ENCODE measurements around the gene GAS6.

GAS6 gene

DNA sequence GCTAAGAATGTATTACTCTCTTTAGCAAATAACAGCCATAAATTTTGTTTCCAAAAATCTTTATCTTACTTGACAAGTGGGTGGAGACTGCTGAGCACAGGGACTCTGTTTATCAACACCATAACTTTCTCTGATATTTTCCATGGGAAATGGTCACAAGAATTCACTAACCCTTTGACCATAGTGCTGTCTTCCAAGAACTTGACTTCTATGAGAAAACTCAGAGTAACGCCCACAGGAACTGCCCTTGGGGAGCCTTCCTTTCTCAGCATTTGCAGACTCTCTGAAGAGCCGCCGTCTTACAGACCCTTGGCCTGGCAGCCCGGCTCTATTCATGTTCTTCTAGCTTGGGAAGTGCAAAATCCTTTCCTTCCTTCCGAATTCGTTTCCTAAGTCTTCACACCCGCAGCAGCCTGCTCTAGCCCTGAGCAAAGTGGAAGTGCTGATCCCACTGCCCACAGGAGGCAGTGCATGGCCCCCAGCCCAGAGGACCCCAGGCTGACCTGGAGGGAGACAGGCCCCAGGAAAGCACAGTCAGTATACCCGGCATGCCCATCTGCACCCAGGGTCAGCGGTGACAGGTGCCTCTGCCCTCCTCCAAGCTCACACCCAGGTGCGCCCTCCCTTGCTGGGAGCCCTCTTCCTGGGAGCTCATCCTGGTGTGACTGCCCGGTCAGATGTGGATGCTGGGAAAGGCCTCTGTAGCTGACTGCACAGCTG, 10.2 kb downstream of the GAS6 start:
- Histone ChIP-seq H3K4me1 (ENCODE audit: control insufficient read depth in 1 of 2, insufficient read depth in 2 of 2, low read length in 2 of 2) (peaks cover 85 to 91% of the 10 kb centered on the region in 2 donors), H3K9ac (ENCODE audit: low read depth in 1 of 2, low read length in 2 of 2) (peak overlapping the region in 1 of 2 donors; percentile 2), H3K4me3 (ENCODE audit: low read depth in 1 of 2, low read length in 2 of 2) (peak overlapping the region in 1 of 2 donors; percentile 41), H3K36me3 (ENCODE audit: control insufficient read depth in 1 of 2, insufficient read depth in 2 of 2, low read length in 2 of 2) (peaks cover 0 to 9% of the 10 kb centered on the region in 2 donors), H3K27ac (ENCODE audit: low read depth, low read length) (no peak overlapping the region), H3K27me3 (ENCODE audit: control insufficient read depth in 1 of 2, insufficient read depth in 2 of 2, low read length in 2 of 2) (no peaks in the 10 kb centered on the region), H3K9me3 (ENCODE audit: control insufficient read depth in 1 of 2, low read length in 2 of 2) (no peaks in the 10 kb centered on the region)

GRCh38 chr13:113852536-113853517, 11.0 kb downstream of the GAS6 start:
- peak overlapping the region in 1 of 2 donors; percentile 2 for H3K9ac ChIP-seq (ENCODE audit: low read depth in 1 of 2, low read length in 2 of 2)
- no peaks in the 10 kb centered on the region for H3K9me3 ChIP-seq (ENCODE audit: control insufficient read depth in 1 of 2, low read length in 2 of 2)
- H3K27ac ChIP-seq (ENCODE audit: low read depth, low read length) = no peak overlapping the region
- no peak overlapping the region for H3K4me3 ChIP-seq (ENCODE audit: low read depth in 1 of 2, low read length in 2 of 2)
- H3K36me3 ChIP-seq (ENCODE audit: control insufficient read depth in 1 of 2, insufficient read depth in 2 of 2, low read length in 2 of 2) = peaks cover 3% of the 10 kb centered on the region in 2 donors
- H3K27me3 ChIP-seq (ENCODE audit: control insufficient read depth in 1 of 2, insufficient read depth in 2 of 2, low read length in 2 of 2) = no peaks in the 10 kb centered on the region
- H3K4me1 ChIP-seq (ENCODE audit: control insufficient read depth in 1 of 2, insufficient read depth in 2 of 2, low read length in 2 of 2) = peaks cover 88 to 89% of the 10 kb centered on the region in 2 donors

DNA sequence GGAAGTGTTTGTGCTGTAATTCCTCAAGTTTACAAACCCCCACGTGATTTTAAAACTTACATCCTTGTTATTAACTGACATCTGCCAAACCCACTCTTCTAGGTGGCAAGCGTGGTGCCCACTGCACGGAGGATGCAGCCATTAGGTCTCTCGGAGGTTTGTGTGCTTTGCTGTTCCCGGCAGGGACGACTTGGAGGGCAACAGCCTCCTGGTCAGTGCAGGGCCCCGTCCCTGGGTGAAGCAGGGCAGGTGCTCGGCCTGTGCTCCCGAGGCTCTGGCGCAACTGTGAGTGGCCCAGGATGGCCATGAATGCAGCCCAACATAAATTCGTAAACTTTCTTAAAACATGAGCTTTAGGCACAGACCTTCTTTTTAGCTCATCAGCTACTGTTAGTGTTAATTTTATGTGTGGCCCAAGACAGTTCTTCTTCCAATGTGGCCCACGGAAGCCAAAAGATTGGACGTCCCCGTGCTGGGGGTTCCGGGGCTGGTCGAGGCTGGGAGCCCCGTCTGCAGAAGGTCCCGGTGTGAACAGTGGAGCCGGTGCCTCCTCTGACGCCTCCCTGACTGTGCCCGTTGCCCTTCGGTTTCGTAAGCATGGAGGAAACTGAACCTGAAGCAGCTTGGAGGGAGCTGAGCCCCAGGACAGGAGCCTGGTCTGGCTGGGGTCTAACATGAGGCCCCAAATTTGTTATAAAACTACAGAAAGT, 11.9 kb downstream of the GAS6 start:
- Histone ChIP-seq H3K36me3 (ENCODE audit: control insufficient read depth in 1 of 2, insufficient read depth in 2 of 2, low read length in 2 of 2) (peaks cover 5 to 10% of the 10 kb centered on the region in 2 donors), H3K9ac (ENCODE audit: low read depth in 1 of 2, low read length in 2 of 2) (no peak overlapping the region), H3K9me3 (ENCODE audit: control insufficient read depth in 1 of 2, low read length in 2 of 2) (no peaks in the 10 kb centered on the region), H3K27ac (ENCODE audit: low read depth, low read length) (no peak overlapping the region), H3K4me1 (ENCODE audit: control insufficient read depth in 1 of 2, insufficient read depth in 2 of 2, low read length in 2 of 2) (peaks cover 81% of the 10 kb centered on the region in 2 donors), H3K4me3 (ENCODE audit: low read depth in 1 of 2, low read length in 2 of 2) (no peak overlapping the region), H3K27me3 (ENCODE audit: control insufficient read depth in 1 of 2, insufficient read depth in 2 of 2, low read length in 2 of 2) (no peaks in the 10 kb centered on the region)

DNA sequence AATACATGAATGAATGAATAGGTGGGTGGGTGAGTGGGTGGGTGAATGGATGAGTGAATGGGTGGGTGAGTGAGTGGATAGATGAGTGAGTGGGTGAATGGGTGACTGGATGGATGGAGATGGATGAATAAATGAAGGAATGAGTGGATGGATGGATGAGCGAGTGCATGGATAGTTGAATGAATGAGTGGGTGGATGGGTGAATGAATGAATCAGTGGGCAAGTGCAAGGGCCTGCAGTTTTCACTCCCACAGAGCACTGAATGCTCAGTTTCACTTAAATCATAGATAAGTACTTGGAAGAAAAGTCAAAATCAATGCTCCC, 12.4 kb downstream of the GAS6 start:
- Histone ChIP-seq H3K4me3 (ENCODE audit: low read depth in 1 of 2, low read length in 2 of 2) (no peak overlapping the region), H3K36me3 (ENCODE audit: control insufficient read depth in 1 of 2, insufficient read depth in 2 of 2, low read length in 2 of 2) (peaks cover 11 to 13% of the 10 kb centered on the region in 2 donors), H3K27ac (ENCODE audit: low read depth, low read length) (no peak overlapping the region), H3K4me1 (ENCODE audit: control insufficient read depth in 1 of 2, insufficient read depth in 2 of 2, low read length in 2 of 2) (peaks cover 76% of the 10 kb centered on the region in 2 donors), H3K27me3 (ENCODE audit: control insufficient read depth in 1 of 2, insufficient read depth in 2 of 2, low read length in 2 of 2) (no peaks in the 10 kb centered on the region), H3K9ac (ENCODE audit: low read depth in 1 of 2, low read length in 2 of 2) (no peak overlapping the region), H3K9me3 (ENCODE audit: control insufficient read depth in 1 of 2, low read length in 2 of 2) (no peaks in the 10 kb centered on the region)

GRCh38 chr13:113850722-113851479, 13.0 kb downstream of the GAS6 start:
- Histone ChIP-seq H3K4me3 (ENCODE audit: low read depth in 1 of 2, low read length in 2 of 2) (no peak overlapping the region), H3K9me3 (ENCODE audit: control insufficient read depth in 1 of 2, low read length in 2 of 2) (no peaks in the 10 kb centered on the region), H3K27ac (ENCODE audit: low read depth, low read length) (no peak overlapping the region), H3K27me3 (ENCODE audit: control insufficient read depth in 1 of 2, insufficient read depth in 2 of 2, low read length in 2 of 2) (no peaks in the 10 kb centered on the region), H3K36me3 (ENCODE audit: control insufficient read depth in 1 of 2, insufficient read depth in 2 of 2, low read length in 2 of 2) (peaks cover 13 to 14% of the 10 kb centered on the region in 2 donors), H3K9ac (ENCODE audit: low read depth in 1 of 2, low read length in 2 of 2) (no peak overlapping the region), H3K4me1 (ENCODE audit: control insufficient read depth in 1 of 2, insufficient read depth in 2 of 2, low read length in 2 of 2) (peaks cover 72 to 74% of the 10 kb centered on the region in 2 donors)

- H3K9ac ChIP-seq (ENCODE audit: low read depth in 1 of 2, low read length in 2 of 2) = no peak overlapping the region
- H3K27me3 ChIP-seq (ENCODE audit: control insufficient read depth in 1 of 2, insufficient read depth in 2 of 2, low read length in 2 of 2) = no peaks in the 10 kb centered on the region
- peaks cover 13 to 18% of the 10 kb centered on the region in 2 donors for H3K36me3 ChIP-seq (ENCODE audit: control insufficient read depth in 1 of 2, insufficient read depth in 2 of 2, low read length in 2 of 2)
- H3K4me1 ChIP-seq (ENCODE audit: control insufficient read depth in 1 of 2, insufficient read depth in 2 of 2, low read length in 2 of 2) = peaks cover 69 to 74% of the 10 kb centered on the region in 2 donors
- H3K27ac ChIP-seq (ENCODE audit: low read depth, low read length) = no peak overlapping the region
- no peaks in the 10 kb centered on the region for H3K9me3 ChIP-seq (ENCODE audit: control insufficient read depth in 1 of 2, low read length in 2 of 2)
- no peak overlapping the region for H3K4me3 ChIP-seq (ENCODE audit: low read depth in 1 of 2, low read length in 2 of 2)
Observed at GRCh38 chr13:113849981-113850721, 13.7 kb downstream of the GAS6 start.

DNA sequence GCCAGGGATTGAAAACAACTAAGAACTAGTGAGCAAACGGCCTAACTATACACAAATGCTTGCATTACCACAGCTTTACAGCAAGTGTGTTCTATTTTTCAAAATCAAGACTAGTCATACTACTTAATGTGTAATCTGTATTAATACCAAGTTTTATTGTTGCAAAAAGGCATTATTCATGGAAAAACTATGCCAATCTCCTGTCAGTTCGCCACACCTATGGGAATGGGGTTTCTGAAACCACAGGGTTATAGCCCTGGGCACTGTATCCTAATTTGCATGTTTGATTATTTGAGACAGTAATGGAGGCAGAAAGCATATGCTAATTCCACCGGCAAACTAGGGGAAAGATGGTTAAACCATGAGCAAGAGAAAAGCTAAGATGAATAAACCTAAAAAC, 14.3 kb downstream of the GAS6 start:
- Histone ChIP-seq H3K36me3 (ENCODE audit: control insufficient read depth in 1 of 2, insufficient read depth in 2 of 2, low read length in 2 of 2) (peaks cover 13 to 22% of the 10 kb centered on the region in 2 donors), H3K9me3 (ENCODE audit: control insufficient read depth in 1 of 2, low read length in 2 of 2) (no peaks in the 10 kb centered on the region), H3K9ac (ENCODE audit: low read depth in 1 of 2, low read length in 2 of 2) (no peak overlapping the region), H3K27ac (ENCODE audit: low read depth, low read length) (no peak overlapping the region), H3K27me3 (ENCODE audit: control insufficient read depth in 1 of 2, insufficient read depth in 2 of 2, low read length in 2 of 2) (no peaks in the 10 kb centered on the region), H3K4me3 (ENCODE audit: low read depth in 1 of 2, low read length in 2 of 2) (no peak overlapping the region), H3K4me1 (ENCODE audit: control insufficient read depth in 1 of 2, insufficient read depth in 2 of 2, low read length in 2 of 2) (peaks cover 69 to 74% of the 10 kb centered on the region in 2 donors)

GRCh38 chr13:113848431-113849260, 15.2 kb downstream of the GAS6 start:
- Histone ChIP-seq H3K9ac (ENCODE audit: low read depth in 1 of 2, low read length in 2 of 2) (no peak overlapping the region), H3K27me3 (ENCODE audit: control insufficient read depth in 1 of 2, insufficient read depth in 2 of 2, low read length in 2 of 2) (no peaks in the 10 kb centered on the region), H3K36me3 (ENCODE audit: control insufficient read depth in 1 of 2, insufficient read depth in 2 of 2, low read length in 2 of 2) (peaks cover 13 to 29% of the 10 kb centered on the region in 2 donors), H3K4me1 (ENCODE audit: control insufficient read depth in 1 of 2, insufficient read depth in 2 of 2, low read length in 2 of 2) (peaks cover 60 to 65% of the 10 kb centered on the region in 2 donors), H3K4me3 (ENCODE audit: low read depth in 1 of 2, low read length in 2 of 2) (no peak overlapping the region), H3K27ac (ENCODE audit: low read depth, low read length) (no peak overlapping the region), H3K9me3 (ENCODE audit: control insufficient read depth in 1 of 2, low read length in 2 of 2) (no peaks in the 10 kb centered on the region)
